ENCODE measurements around the gene EXT2. TPM values are rescaled to one million over a fixed set of nuclear protein-coding genes. Genes with fewer than 3 reads are reported as not detected.

Gene EXT2
- total RNA-seq, 1 experiment from 2014 or later: 42.8 TPM

GRCh38 chr11:44274404-44274803, 178.9 kb downstream of the EXT2 start:
- intact Hi-C loops (cut with micrococcal nuclease): no loop called here
- no TSS peak for BruUV-seq (replicated peaks)
- Histone ChIP-seq H3K9me3 (ENCODE audit: control insufficient read depth in 1 of 2, insufficient read depth in 1 of 2, low read depth in 1 of 2, low read length in 2 of 2) (no peaks in the 10 kb centered on the region), H3K79me2 (ENCODE audit: insufficient read depth, low read length) (no peaks in the 10 kb centered on the region), H3K4me2 (ENCODE audit: low read length) (no peak overlapping the region), H3K9ac (ENCODE audit: low read length) (no peak overlapping the region), H3K27ac (ENCODE audit: low read depth, low read length) (no peak overlapping the region), H3K9me2 (ENCODE audit: insufficient read depth) (no peaks in the 10 kb centered on the region), H3K27me3 (ENCODE audit: insufficient read depth, low read length) (no peaks in the 10 kb centered on the region), H4K20me1 (ENCODE audit: insufficient read depth) (no peaks in the 10 kb centered on the region), H3K4me1 (ENCODE audit: control insufficient read depth in 1 of 2, insufficient read depth in 2 of 2, low read length in 2 of 2) (no peaks in the 10 kb centered on the region), H2AFZ (ENCODE audit: low read depth, low read length, poor library complexity, severe bottlenecking) (no peak overlapping the region), H3K4me3 (replicated peaks in 1 of 2; ENCODE audit: low read depth in 1 of 2, low read length in 2 of 2) (no peak overlapping the region), H3K36me3 (ENCODE audit: control insufficient read depth in 1 of 2, insufficient read depth in 2 of 2, low read length in 2 of 2) (no peaks in the 10 kb centered on the region)
- ChIA-PET CTCF (no interaction called here), RAD21 (ENCODE audit: low non-redundant PET in 1 of 2, low total read pairs in 2 of 2, uncharacterized antibody in 2 of 2, unreplicated experiment in 2 of 2) (no interaction called here), POLR2A (no interaction called here)
- no peak for DNase-seq (ENCODE audit: low read depth, low spot score)
- TF ChIP-seq TCF7L2 (IDR thresholded peaks at IDR 0.05; ENCODE audit: borderline replicate concordance, extremely low read depth, insufficient read depth, insufficient read length): no peak
- TF ChIP-seq POLR2AphosphoS5 (IDR thresholded peaks at IDR 0.05; ENCODE audit: low read depth, low read length): no peak
- no peak for TF ChIP-seq SIN3A (IDR thresholded peaks at IDR 0.05; ENCODE audit: low read depth)
- TF ChIP-seq POLR2A (IDR thresholded peaks at IDR 0.05; ENCODE audit: borderline replicate concordance, extremely low read depth, insufficient read depth, insufficient read length): no peak
- TF ChIP-seq ZFX (IDR thresholded peaks at IDR 0.05): no peak
- no peak for TF ChIP-seq EGR1 (IDR thresholded peaks at IDR 0.05; ENCODE audit: low read depth)
- no peak for TF ChIP-seq YY1 (IDR thresholded peaks at IDR 0.05; ENCODE audit: extremely low read depth, insufficient replicate concordance, low read depth, low read length)
- TF ChIP-seq ZBTB33 (IDR thresholded peaks at IDR 0.05; ENCODE audit: extremely low read depth, insufficient replicate concordance, low read length): no peak
- TF ChIP-seq CEBPB (IDR thresholded peaks at IDR 0.05; ENCODE audit: low read depth): no peak
- no peak for TF ChIP-seq JUND (IDR thresholded peaks at IDR 0.05)
- no peak for TF ChIP-seq ZNF274 (IDR thresholded peaks at IDR 0.05; ENCODE audit: low read depth, low read length)
- no peak for TF ChIP-seq FOSL1 (IDR thresholded peaks at IDR 0.05; ENCODE audit: low read depth)
- TF ChIP-seq SRF (IDR thresholded peaks at IDR 0.05; ENCODE audit: low read depth): no peak
- no peak for TF ChIP-seq RAD21 (IDR thresholded peaks at IDR 0.05; ENCODE audit: low read depth)
- no peak for TF ChIP-seq ATF3 (IDR thresholded peaks at IDR 0.05)
- no peak for TF ChIP-seq SP1 (IDR thresholded peaks at IDR 0.05; ENCODE audit: low read depth)
- no peak for TF ChIP-seq MAX (IDR thresholded peaks at IDR 0.05)
- ATAC-seq: no peak
